Measurements from ENCODE around the gene FXYD7.
"Not testable (repeated sequence)": the region's sequence is repeated elsewhere in the genome, so short reads cannot be mapped to it uniquely, and the experiment has no call there.

The FXYD7 gene

GRCh38 chr19:35119091-35119490 is 24.0 kb upstream of the FXYD7 start:
- Mint-ChIP-seq H3K27ac (no peak overlapping the region), H3K4me1 (peaks cover 32% of the 10 kb centered on the region), H3K9me3 (no peaks in the 10 kb centered on the region), H3K27me3 (no peaks in the 10 kb centered on the region), H3K36me3 (no peaks in the 10 kb centered on the region), H3K4me3 (no peak overlapping the region)
- ATAC-seq = no peak

- Mint-ChIP-seq H3K9me3 (no peaks in the 10 kb centered on the region), H3K27me3 (no peaks in the 10 kb centered on the region)
Measured at GRCh38 chr19:35119578-35120155, 23.4 kb upstream of the FXYD7 start.

GRCh38 chr19:35120492-35120891 is 22.6 kb upstream of the FXYD7 start:
- peak overlapping the region; percentile 1 for H3K27ac Mint-ChIP-seq
- peaks cover 38% of the 10 kb centered on the region for H3K4me1 Mint-ChIP-seq
- peak; percentile 5 for ATAC-seq
- H3K36me3 Mint-ChIP-seq = no peaks in the 10 kb centered on the region
- no peaks in the 10 kb centered on the region for H3K9me3 Mint-ChIP-seq
- H3K27me3 Mint-ChIP-seq = no peaks in the 10 kb centered on the region
- H3K4me3 Mint-ChIP-seq = no peak overlapping the region

More at GRCh38 chr19:35119578-35120155, 23.4 kb upstream of the FXYD7 start:
- peaks cover 34% of the 10 kb centered on the region for H3K4me1 Mint-ChIP-seq
- H3K4me3 Mint-ChIP-seq = no peak overlapping the region
- no peaks in the 10 kb centered on the region for H3K36me3 Mint-ChIP-seq
- ATAC-seq = no peak
- H3K27ac Mint-ChIP-seq = peak overlapping the region; percentile 1

- ATAC-seq = no peak
- Mint-ChIP-seq H3K36me3 (no peaks in the 10 kb centered on the region), H3K27me3 (no peaks in the 10 kb centered on the region), H3K4me1 (peaks cover 42% of the 10 kb centered on the region), H3K27ac (peak overlapping the region; percentile 1), H3K9me3 (no peaks in the 10 kb centered on the region), H3K4me3 (no peak overlapping the region)
Measured at GRCh38 chr19:35120898-35121297, 22.2 kb upstream of the FXYD7 start.

GRCh38 chr19:35122687-35123551 is 20.1 kb upstream of the FXYD7 start:
- no peaks in the 10 kb centered on the region for H3K27me3 Mint-ChIP-seq
- no peaks in the 10 kb centered on the region for H3K9me3 Mint-ChIP-seq
- H3K4me3 Mint-ChIP-seq = no peak overlapping the region
- peaks cover 43% of the 10 kb centered on the region for H3K4me1 Mint-ChIP-seq
- peak overlapping the region; percentile 88 for H3K27ac Mint-ChIP-seq
- no peaks in the 10 kb centered on the region for H3K36me3 Mint-ChIP-seq
- ATAC-seq = no peak

GRCh38 chr19:35123573-35123972 is 19.5 kb upstream of the FXYD7 start:
- H3K27ac Mint-ChIP-seq = peak overlapping the region; percentile 88
- H3K27me3 Mint-ChIP-seq = no peaks in the 10 kb centered on the region
- H3K4me1 Mint-ChIP-seq = peaks cover 43% of the 10 kb centered on the region
- ATAC-seq = no peak
- H3K9me3 Mint-ChIP-seq = no peaks in the 10 kb centered on the region
- H3K36me3 Mint-ChIP-seq = no peaks in the 10 kb centered on the region
- no peak overlapping the region for H3K4me3 Mint-ChIP-seq

- Mint-ChIP-seq H3K9me3 (no peaks in the 10 kb centered on the region), H3K4me1 (peaks cover 43% of the 10 kb centered on the region), H3K27me3 (no peaks in the 10 kb centered on the region), H3K27ac (peak overlapping the region; percentile 88), H3K4me3 (peak overlapping the region; percentile 82), H3K36me3 (no peaks in the 10 kb centered on the region)
- ATAC-seq = peak; percentile 86
Measured at GRCh38 chr19:35124098-35125060, 18.7 kb upstream of the FXYD7 start.

GRCh38 chr19:35125270-35125717 is 17.8 kb upstream of the FXYD7 start:
- Mint-ChIP-seq H3K4me3 (peak overlapping the region; percentile 82), H3K27ac (peak overlapping the region; percentile 88), H3K27me3 (no peaks in the 10 kb centered on the region), H3K36me3 (no peaks in the 10 kb centered on the region), H3K4me1 (peaks cover 41% of the 10 kb centered on the region), H3K9me3 (no peaks in the 10 kb centered on the region)
- ATAC-seq = no peak

- Mint-ChIP-seq H3K27ac (peak overlapping the region; percentile 38), H3K27me3 (no peaks in the 10 kb centered on the region), H3K36me3 (no peaks in the 10 kb centered on the region), H3K4me1 (peaks cover 34% of the 10 kb centered on the region), H3K4me3 (peak overlapping the region; percentile 18), H3K9me3 (no peaks in the 10 kb centered on the region)
- ATAC-seq = no peak
Measured at GRCh38 chr19:35125749-35126623, 17.1 kb upstream of the FXYD7 start.

GRCh38 chr19:35126624-35126959 is 16.5 kb upstream of the FXYD7 start:
- no peaks in the 10 kb centered on the region for H3K36me3 Mint-ChIP-seq
- H3K27ac Mint-ChIP-seq = no peak overlapping the region
- ATAC-seq = no peak
- H3K9me3 Mint-ChIP-seq = no peaks in the 10 kb centered on the region
- no peaks in the 10 kb centered on the region for H3K27me3 Mint-ChIP-seq
- no peak overlapping the region for H3K4me3 Mint-ChIP-seq
- H3K4me1 Mint-ChIP-seq = peaks cover 28% of the 10 kb centered on the region

GRCh38 chr19:35127871-35128270 is 15.2 kb upstream of the FXYD7 start:
- H3K36me3 Mint-ChIP-seq = no peaks in the 10 kb centered on the region
- H3K27ac Mint-ChIP-seq = no peak overlapping the region
- no peaks in the 10 kb centered on the region for H3K27me3 Mint-ChIP-seq
- H3K4me1 Mint-ChIP-seq = peaks cover 26% of the 10 kb centered on the region
- H3K9me3 Mint-ChIP-seq = peaks cover 6% of the 10 kb centered on the region
- no peak overlapping the region for H3K4me3 Mint-ChIP-seq
- ATAC-seq = no peak

- no peak for ATAC-seq
- Mint-ChIP-seq H3K27me3 (no peaks in the 10 kb centered on the region), H3K4me1 (peaks cover 25% of the 10 kb centered on the region), H3K9me3 (peaks cover 6% of the 10 kb centered on the region), H3K27ac (peak overlapping the region; percentile 9), H3K36me3 (no peaks in the 10 kb centered on the region), H3K4me3 (no peak overlapping the region)
Measured at GRCh38 chr19:35128398-35129057, 14.5 kb upstream of the FXYD7 start.

GRCh38 chr19:35129724-35130274 is 13.3 kb upstream of the FXYD7 start:
- not testable (repeated sequence) for ATAC-seq, H3K27me3 Mint-ChIP-seq, H3K36me3 Mint-ChIP-seq, H3K4me3 Mint-ChIP-seq, H3K9me3 Mint-ChIP-seq, H3K27ac Mint-ChIP-seq
- peaks cover 13% of the 10 kb centered on the region for H3K4me1 Mint-ChIP-seq

Data from stimulated activated memory B cell treated with anti-CD40 and anti-IgM and Interleukin-4, amounts not matched to agents 10 μg/mL and 1 μg/mL and 100 μg/mL, for 72 hours (primary cell).